ENCODE data around the gene CHIC2.

CHIC2 gene

GRCh38 chr4:54093324-54094240 lies 29.2 kb upstream of the CHIC2 start:
- in situ Hi-C loops (cut with MboI; ENCODE audit: low sequenced_read_pairs), result no loop called here

- in situ Hi-C loops (cut with MboI; ENCODE audit: low sequenced_read_pairs), result no loop called here
These were observed 28.3 kb upstream of the CHIC2 start for GRCh38 chr4:54092405-54093323.

- in situ Hi-C loops (cut with MboI; ENCODE audit: low sequenced_read_pairs), result no loop called here
These were observed 27.4 kb upstream of the CHIC2 start for GRCh38 chr4:54091637-54092404.

GRCh38 chr4:54090804-54091623 lies 26.6 kb upstream of the CHIC2 start:
- in situ Hi-C loops (cut with MboI; ENCODE audit: low sequenced_read_pairs), result no loop called here

GRCh38 chr4:54090404-54090803 lies 26.0 kb upstream of the CHIC2 start:
- in situ Hi-C loops (cut with MboI; ENCODE audit: low sequenced_read_pairs), result no loop called here

- in situ Hi-C loops (cut with MboI; ENCODE audit: low sequenced_read_pairs), result no loop called here
These were observed 25.5 kb upstream of the CHIC2 start for GRCh38 chr4:54089875-54090274.

- in situ Hi-C loops (cut with MboI; ENCODE audit: low sequenced_read_pairs), result no loop called here
These were observed 20.9 kb upstream of the CHIC2 start for GRCh38 chr4:54085284-54085683.

GRCh38 chr4:54082168-54082567 lies 17.8 kb upstream of the CHIC2 start:
- in situ Hi-C loops (cut with MboI; ENCODE audit: low sequenced_read_pairs), result no loop called here

- in situ Hi-C loops (cut with MboI; ENCODE audit: low sequenced_read_pairs), result no loop called here
These were observed 13.4 kb upstream of the CHIC2 start for GRCh38 chr4:54077812-54078211.

GRCh38 chr4:54076673-54077072 lies 12.3 kb upstream of the CHIC2 start:
- in situ Hi-C loops (cut with MboI; ENCODE audit: low sequenced_read_pairs), result no loop called here

- in situ Hi-C loops (cut with MboI; ENCODE audit: low sequenced_read_pairs), result no loop called here
These were observed 10.0 kb upstream of the CHIC2 start for GRCh38 chr4:54074381-54074780.

- in situ Hi-C loops (cut with MboI; ENCODE audit: low sequenced_read_pairs), result no loop called here
These were observed 9.0 kb upstream of the CHIC2 start for GRCh38 chr4:54073271-54073880.

- in situ Hi-C loops (cut with MboI; ENCODE audit: low sequenced_read_pairs), result no loop called here
These were observed 2.8 kb upstream of the CHIC2 start for GRCh38 chr4:54067166-54067565.

GRCh38 chr4:54066718-54067129 lies 2.3 kb upstream of the CHIC2 start:
- in situ Hi-C loops (cut with MboI; ENCODE audit: low sequenced_read_pairs), result no loop called here

GRCh38 chr4:54066088-54066415 lies 1.6 kb upstream of the CHIC2 start:
- in situ Hi-C loops (cut with MboI; ENCODE audit: low sequenced_read_pairs), result no loop called here

GRCh38 chr4:54065282-54066087 lies 1.1 kb upstream of the CHIC2 start:
- in situ Hi-C loops (cut with MboI; ENCODE audit: low sequenced_read_pairs), result no loop called here

GRCh38 chr4:54063737-54064316 lies 578 bp downstream of the CHIC2 start:
- in situ Hi-C loops (cut with MboI; ENCODE audit: low sequenced_read_pairs), result no loop called here

GRCh38 chr4:54063229-54063628 lies 1.2 kb downstream of the CHIC2 start:
- in situ Hi-C loops (cut with MboI; ENCODE audit: low sequenced_read_pairs), result no loop called here

- in situ Hi-C loops (cut with MboI; ENCODE audit: low sequenced_read_pairs), result no loop called here
These were observed 2.0 kb downstream of the CHIC2 start for GRCh38 chr4:54062392-54062791.
